ENCODE data around the gene GNB1. TPM values are rescaled to one million over a fixed set of nuclear protein-coding genes. Genes with fewer than 3 reads are reported as not detected.
A peak's percentile ranks its signal among the peaks of the same experiment; 100 is the strongest.

Gene GNB1
- total and polyA plus RNA-seq, 2 of the 4 experiments (the other 2 are of a cell fraction) = 73.5 to 371 TPM

DNA sequence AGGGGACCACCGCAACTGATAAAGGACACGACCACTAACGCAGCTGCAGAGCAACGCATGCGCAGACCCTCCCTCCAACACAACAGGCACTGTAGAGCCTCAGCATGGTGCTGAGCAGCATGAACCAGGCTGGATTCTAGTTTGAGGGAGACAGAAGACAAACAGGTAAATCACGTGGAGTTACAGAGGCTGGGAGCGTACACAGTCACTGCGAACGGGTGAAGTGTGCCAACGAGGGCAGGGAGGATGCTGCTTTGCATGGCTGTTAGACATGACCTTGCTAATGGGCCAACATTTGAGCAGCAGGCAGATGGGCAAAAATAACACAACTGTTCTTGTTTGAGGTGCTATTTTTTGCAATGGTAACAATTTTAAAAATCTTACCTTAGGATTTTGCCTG lies 57.4 kb downstream of the GNB1 start:
- Histone ChIP-seq H3K4ac (ENCODE audit: low read depth, low read length) (no peak overlapping the region), H3K9me1 (ENCODE audit: insufficient read depth, low read length) (peaks cover 11% of the 10 kb centered on the region), H2BK20ac (ENCODE audit: low read depth, low read length) (no peak overlapping the region), H4K91ac (ENCODE audit: insufficient read depth, low read depth, low read length) (no peak overlapping the region), H2BK15ac (ENCODE audit: low read depth, low read length) (no peak overlapping the region), H3K9ac (ENCODE audit: low read depth, low read length) (no peak overlapping the region), H2BK120ac (ENCODE audit: low read depth, low read length) (no peak overlapping the region), H2BK5ac (ENCODE audit: low read depth, low read length, poor library complexity, severe bottlenecking) (no peak overlapping the region), H3K79me1 (ENCODE audit: low read depth in 1 of 2, low read length in 2 of 2) (peaks cover 20 to 61% of the 10 kb centered on the region in 2 experiments), H3K23ac (ENCODE audit: low read depth, low read length) (0 out of 2 replicates have a peak overlapping the region, but pooled peaks have one; percentile 32), H2AK9ac (replicated peaks; ENCODE audit: low read depth, low read length, poor library complexity) (peak overlapping the region; percentile 3), H4K20me1 (ENCODE audit: insufficient read depth, low read length) (peaks cover 89% of the 10 kb centered on the region), H3K56ac (ENCODE audit: extremely low read depth, insufficient read depth, low read length) (no peak overlapping the region), H3K4me1 (ENCODE audit: control insufficient read depth, insufficient read depth, low read length) (no peaks in the 10 kb centered on the region), H3K14ac (replicated peaks; ENCODE audit: low read depth, low read length) (no peak overlapping the region), H3K4me3 (ENCODE audit: insufficient read depth, low read depth, low read length) (no peak overlapping the region), H4K5ac (ENCODE audit: low read depth, low read length) (no peak overlapping the region), H3K27ac (ENCODE audit: insufficient read depth, low read length) (no peak overlapping the region), H2AFZ (replicated peaks; ENCODE audit: low read length, poor library complexity) (peak overlapping the region; percentile 8), H3K4me2 (ENCODE audit: low read depth, low read length) (no peak overlapping the region), H3K18ac (ENCODE audit: low read depth, low read length) (no peak overlapping the region), H3K27me3 (ENCODE audit: control insufficient read depth, insufficient read depth, low read length) (no peaks in the 10 kb centered on the region), H4K8ac (ENCODE audit: low read depth in 2 of 2, low read length in 2 of 2) (no peak overlapping the region), H3K9me3 (ENCODE audit: control insufficient read depth, insufficient read depth, low read length) (no peaks in the 10 kb centered on the region), H2AK5ac (ENCODE audit: low read depth, low read length) (no peak overlapping the region), H3K36me3 (ENCODE audit: control insufficient read depth, insufficient read depth, low read length) (peaks cover 39% of the 10 kb centered on the region)
- WGBS, 2 experiments (ENCODE audit: extremely low coverage in 2 of 2, insufficient read length in 1 of 2) = 100% methylated on average over 1 of the region's 10 CpGs; no CpG with 5 or more reads in 1 of the 2 experiments
- in situ Hi-C loops (cut with MboI; ENCODE audit: low sequenced_read_pairs) = no loop called here
- ATAC-seq (ENCODE audit: low read depth) (no peak), DNase-seq (no peak)
- ChIA-PET POLR2A (ENCODE audit: unreplicated experiment) (no interaction called here), CTCF (no interaction called here)
- intact Hi-C loops (cut with micrococcal nuclease) = no loop called here
- TF ChIP-seq CHD1 (IDR thresholded peaks at IDR 0.05; ENCODE audit: low read depth, low read length) = no peak
- TF ChIP-seq, protein P1, sequence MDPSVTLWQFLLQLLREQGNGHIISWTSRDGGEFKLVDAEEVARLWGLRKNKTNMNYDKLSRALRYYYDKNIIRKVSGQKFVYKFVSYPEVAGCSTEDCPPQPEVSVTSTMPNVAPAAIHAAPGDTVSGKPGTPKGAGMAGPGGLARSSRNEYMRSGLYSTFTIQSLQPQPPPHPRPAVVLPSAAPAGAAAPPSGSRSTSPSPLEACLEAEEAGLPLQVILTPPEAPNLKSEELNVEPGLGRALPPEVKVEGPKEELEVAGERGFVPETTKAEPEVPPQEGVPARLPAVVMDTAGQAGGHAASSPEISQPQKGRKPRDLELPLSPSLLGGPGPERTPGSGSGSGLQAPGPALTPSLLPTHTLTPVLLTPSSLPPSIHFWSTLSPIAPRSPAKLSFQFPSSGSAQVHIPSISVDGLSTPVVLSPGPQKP (IDR thresholded peaks at IDR 0.05; ENCODE audit: borderline replicate concordance, low read depth, low read length) = no peak
- no peak for TF ChIP-seq MAZ (IDR thresholded peaks at IDR 0.05; ENCODE audit: borderline replicate concordance, low read depth, low read length)
- no peak for TF ChIP-seq BHLHE40 (IDR thresholded peaks at IDR 0.05; ENCODE audit: low read depth, low read length)
- TF ChIP-seq RCOR1 (IDR thresholded peaks at IDR 0.05; ENCODE audit: insufficient replicate concordance, low read length) = no peak
- TF ChIP-seq POLR2A (IDR thresholded peaks at IDR 0.05; ENCODE audit: low read depth, low read length) = no peak
- TF ChIP-seq, protein P2, sequence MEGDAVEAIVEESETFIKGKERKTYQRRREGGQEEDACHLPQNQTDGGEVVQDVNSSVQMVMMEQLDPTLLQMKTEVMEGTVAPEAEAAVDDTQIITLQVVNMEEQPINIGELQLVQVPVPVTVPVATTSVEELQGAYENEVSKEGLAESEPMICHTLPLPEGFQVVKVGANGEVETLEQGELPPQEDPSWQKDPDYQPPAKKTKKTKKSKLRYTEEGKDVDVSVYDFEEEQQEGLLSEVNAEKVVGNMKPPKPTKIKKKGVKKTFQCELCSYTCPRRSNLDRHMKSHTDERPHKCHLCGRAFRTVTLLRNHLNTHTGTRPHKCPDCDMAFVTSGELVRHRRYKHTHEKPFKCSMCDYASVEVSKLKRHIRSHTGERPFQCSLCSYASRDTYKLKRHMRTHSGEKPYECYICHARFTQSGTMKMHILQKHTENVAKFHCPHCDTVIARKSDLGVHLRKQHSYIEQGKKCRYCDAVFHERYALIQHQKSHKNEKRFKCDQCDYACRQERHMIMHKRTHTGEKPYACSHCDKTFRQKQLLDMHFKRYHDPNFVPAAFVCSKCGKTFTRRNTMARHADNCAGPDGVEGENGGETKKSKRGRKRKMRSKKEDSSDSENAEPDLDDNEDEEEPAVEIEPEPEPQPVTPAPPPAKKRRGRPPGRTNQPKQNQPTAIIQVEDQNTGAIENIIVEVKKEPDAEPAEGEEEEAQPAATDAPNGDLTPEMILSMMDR (conservative IDR thresholded peaks at IDR 0.05; ENCODE audit: low read depth, low read length) = no peak
- dilution Hi-C loops (cut with HindIII; ENCODE audit: low sequenced_read_pairs, unreplicated experiment) = no loop called here
- BruUV-seq (replicated peaks) = no TSS peak

Data from IMR-90 (cell line).